Posterior cingulate gyrus (tissue), 11 donors: ENCODE results near the gene ITGAL.
"Not testable (repeated sequence)": the region's sequence is repeated elsewhere in the genome, so short reads cannot be mapped to it uniquely, and the experiment has no call there.

Experiments
- DNase-seq, 10 donors: peaks; one replicate each; pipeline versions ENCODE4 v3.0.0 to v3.0.0-alpha.2; 2020 to 2021; ENCODE audit warnings: mixed read lengths in 3 of 10
- intact Hi-C: fragments of 100-400 bp; cut with DNase I; formaldehyde crosslinking; loops from one replicate; pipeline ENCODE4 v1.15.1; 2023

Gene ITGAL

GRCh38 chr16:30536391-30537024 is 64.0 kb downstream of the ITGAL start:
- intact Hi-C loops: not testable (repeated sequence)
- DNase-seq: peak in 1 of 10 donors; percentile 42

GRCh38 chr16:30539000-30539964 is 66.7 kb downstream of the ITGAL start:
- intact Hi-C loops: no loop called here
- peak in 1 of 10 donors; percentile 30 for DNase-seq

- intact Hi-C loops: not testable (repeated sequence)
- DNase-seq: peak in 1 of 10 donors; percentile 19
These were observed 67.5 kb downstream of the ITGAL start for GRCh38 chr16:30539986-30540526.

GRCh38 chr16:30540916-30541464 is 68.4 kb downstream of the ITGAL start:
- peak in 1 of 10 donors; percentile 3 for DNase-seq
- intact Hi-C loops: not testable (repeated sequence)

- intact Hi-C loops: no loop called here
These were observed 69.2 kb downstream of the ITGAL start for GRCh38 chr16:30541502-30542329.

GRCh38 chr16:30543067-30543466 is 70.5 kb downstream of the ITGAL start:
- intact Hi-C loops: no loop called here
- DNase-seq: no peak

More at GRCh38 chr16:30541502-30542329, 69.2 kb downstream of the ITGAL start:
- DNase-seq: no peak

GRCh38 chr16:30546115-30546514 is 73.6 kb downstream of the ITGAL start:
- DNase-seq: peak in 1 of 10 donors; percentile 30
- intact Hi-C loops: no loop called here

- intact Hi-C loops: no loop called here
- DNase-seq: no peak
These were observed 76.1 kb downstream of the ITGAL start for GRCh38 chr16:30548416-30549253.

GRCh38 chr16:30551781-30552180 is 79.2 kb downstream of the ITGAL start:
- intact Hi-C loops: no loop called here
- DNase-seq: peak in 1 of 10 donors; percentile 21

GRCh38 chr16:30552956-30553355 is 80.4 kb downstream of the ITGAL start:
- DNase-seq: peak in 1 of 10 donors; percentile 25
- intact Hi-C loops: no loop called here

- peak in 1 of 10 donors; percentile 3 for DNase-seq
- intact Hi-C loops: no loop called here
These were observed 80.9 kb downstream of the ITGAL start for GRCh38 chr16:30553393-30553899.

GRCh38 chr16:30554557-30555314 is 82.2 kb downstream of the ITGAL start:
- intact Hi-C loops: no loop called here
- peak in 1 of 10 donors; percentile 27 for DNase-seq

- intact Hi-C loops: no loop called here
These were observed 83.0 kb downstream of the ITGAL start for GRCh38 chr16:30555315-30556124.

GRCh38 chr16:30556125-30556473 is 83.6 kb downstream of the ITGAL start:
- DNase-seq: peak in 1 of 10 donors; percentile 62
- intact Hi-C loops: no loop called here

More at GRCh38 chr16:30555315-30556124, 83.0 kb downstream of the ITGAL start:
- peak in 1 of 10 donors; percentile 70 for DNase-seq

GRCh38 chr16:30557707-30557956 is 85.1 kb downstream of the ITGAL start:
- intact Hi-C loops: no loop called here
- peak in 2 of 10 donors; percentile 8 to 82 for DNase-seq

- DNase-seq: peak; percentile 98 to 100 (median 98)
- intact Hi-C loops: loop anchor here (1.0 to 2.0 kb wide), 3 partner anchors 14 to 31 kb away; partner anchors contain the start of gene ZNF768
These were observed 85.6 kb downstream of the ITGAL start, which contains the start of gene ZNF764 for GRCh38 chr16:30557957-30558788. ZNF764 (minus strand) TSS chr16:30558374; CDS start chr16:30558182, 192 bp downstream.
